Stimulated activated CD4-positive, alpha-beta T cell treated with anti-CD3 and anti-CD28 coated beads, Interleukin-2, amount 100 ng/mL, for 24 hours (primary cell): ENCODE data around the gene EIF4B.
"Not testable (repeated sequence)": the region's sequence is repeated elsewhere in the genome, so short reads cannot be mapped to it uniquely, and the experiment has no call there.

Source experiments
- DNase-seq, 2 donors: peaks; one replicate each; pipeline ENCODE4 v3.0.0-alpha.2; 2020

EIF4B gene

DNA sequence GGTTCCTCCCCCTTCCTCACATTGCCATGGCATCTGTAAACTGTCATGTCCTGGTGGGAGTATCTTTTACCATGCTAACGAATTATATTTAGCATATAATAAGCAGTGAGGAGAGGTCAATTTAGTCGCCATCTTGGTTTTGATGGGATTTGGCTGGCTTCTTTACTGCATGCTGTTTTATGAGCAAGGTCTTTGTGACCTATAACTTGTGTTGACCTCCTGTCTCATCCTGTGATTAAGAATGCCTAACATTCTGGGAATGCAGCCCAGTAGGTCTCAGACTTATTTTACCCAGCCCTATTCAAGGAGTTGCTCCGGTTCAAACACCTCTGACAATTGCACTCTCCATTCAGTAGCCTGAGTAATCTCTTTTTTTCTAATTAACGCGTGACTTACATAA is 2.1 kb upstream of the EIF4B start:
- DNase-seq: no peak

GRCh38 chr12:53004582-53004981 is 1.7 kb upstream of the EIF4B start:
- no peak for DNase-seq

DNA sequence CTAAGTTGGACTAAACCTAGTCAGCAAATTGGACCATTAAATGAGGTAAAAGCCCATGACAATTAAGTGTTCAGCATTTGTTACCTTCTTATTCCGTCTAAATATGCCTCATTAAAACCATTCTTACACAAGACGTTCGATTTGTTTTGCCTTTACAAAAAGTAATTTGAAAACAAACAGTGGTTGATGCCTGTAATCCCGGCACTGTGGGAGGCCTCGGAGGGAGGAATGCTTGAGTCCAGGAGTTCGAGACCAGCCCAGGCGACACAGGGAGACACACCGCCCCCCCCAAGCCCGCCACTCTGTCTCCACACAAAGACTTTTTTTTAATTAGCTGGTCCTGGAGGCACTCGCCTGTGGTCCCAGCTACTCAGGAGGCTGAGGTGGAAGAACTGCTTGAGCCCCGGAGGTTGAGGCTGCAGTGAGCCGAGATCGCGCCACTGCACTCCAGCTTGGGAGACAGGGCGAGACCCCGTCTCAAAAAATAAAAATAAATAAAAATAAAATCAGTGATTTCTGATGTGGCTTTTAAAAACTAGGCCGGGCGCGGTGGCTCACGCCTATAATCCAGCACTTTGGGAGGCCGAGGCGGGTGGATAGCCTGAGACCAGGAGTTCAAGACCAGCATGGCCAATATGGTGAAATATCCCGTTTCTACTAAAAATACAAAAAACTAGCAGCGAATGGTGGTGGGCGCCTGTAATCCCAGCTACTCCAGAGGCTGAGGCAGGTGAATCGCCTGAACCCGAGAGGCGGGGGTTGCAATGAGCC is 856 bp upstream of the EIF4B start:
- no peak for DNase-seq

- peak; percentile 87 for DNase-seq
These were observed 604 bp downstream of the EIF4B start for GRCh38 chr12:53006810-53007309.

DNA sequence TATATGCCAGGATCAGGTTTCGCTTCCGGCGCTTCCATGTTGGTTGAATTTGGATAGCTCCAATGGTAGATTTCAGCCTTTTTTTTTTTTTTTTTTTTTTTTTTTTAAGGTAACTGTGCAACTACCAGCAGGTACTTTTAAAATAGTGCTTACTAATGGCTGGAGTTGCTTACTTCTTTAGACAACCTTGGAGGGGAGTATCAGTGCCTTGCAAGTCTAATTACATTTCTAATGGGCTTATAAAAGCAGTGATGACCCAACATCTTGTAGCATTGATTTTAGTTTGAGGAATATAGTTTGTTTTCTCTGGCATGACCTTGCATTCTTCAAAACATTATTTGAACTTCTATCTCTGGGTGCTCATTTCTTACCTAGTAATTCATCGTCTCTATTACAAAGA is 1.1 kb downstream of the EIF4B start:
- no peak for DNase-seq

DNA sequence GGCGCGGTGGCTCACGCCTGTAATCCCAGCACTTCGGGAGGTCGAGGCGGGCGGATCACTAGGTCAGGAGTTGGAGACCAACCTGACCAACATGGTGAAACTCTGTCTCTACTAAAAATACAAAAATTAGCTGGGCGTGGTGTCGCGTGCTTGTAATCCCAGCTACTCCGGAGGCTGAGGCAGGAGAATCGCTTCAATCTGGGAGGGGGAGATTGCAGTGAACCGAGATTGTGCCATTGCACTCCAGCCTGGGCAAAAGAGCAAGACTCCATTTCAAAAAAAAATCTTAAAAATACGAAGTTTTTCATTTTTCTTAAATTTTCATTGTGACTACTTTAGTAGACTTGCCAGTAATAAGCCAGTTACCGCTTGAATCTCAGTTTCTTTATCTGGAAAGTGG is 2.5 kb downstream of the EIF4B start:
- not testable (repeated sequence) for DNase-seq

- no peak for DNase-seq
These were observed 4.7 kb downstream of the EIF4B start for GRCh38 chr12:53010955-53011354.

GRCh38 chr12:53011889-53012288 is 5.6 kb downstream of the EIF4B start:
- DNase-seq: no peak

GRCh38 chr12:53012928-53013327 is 6.7 kb downstream of the EIF4B start:
- DNase-seq: no peak

DNA sequence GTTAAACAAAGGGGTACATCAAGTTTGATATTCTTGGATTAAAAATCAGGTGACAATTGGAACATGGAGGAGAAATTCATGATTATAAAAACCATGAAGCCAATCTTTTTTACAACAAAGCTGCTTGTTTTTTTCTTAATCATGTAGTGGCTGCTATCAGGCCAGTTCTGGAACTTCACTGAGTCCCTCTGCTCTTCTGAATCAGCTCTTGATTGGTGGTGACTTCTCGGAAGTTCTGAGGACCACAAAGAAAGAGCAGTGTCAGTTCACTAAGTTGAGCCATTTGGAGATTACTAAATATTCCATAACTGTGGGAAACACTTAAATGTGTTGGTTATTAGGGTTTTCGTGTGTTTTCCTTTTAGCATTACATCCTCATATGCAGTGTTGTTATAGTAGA is 8.5 kb downstream of the EIF4B start:
- DNase-seq: no peak

- DNase-seq: no peak
These were observed 19.0 kb downstream of the EIF4B start for GRCh38 chr12:53025250-53025649.

DNA sequence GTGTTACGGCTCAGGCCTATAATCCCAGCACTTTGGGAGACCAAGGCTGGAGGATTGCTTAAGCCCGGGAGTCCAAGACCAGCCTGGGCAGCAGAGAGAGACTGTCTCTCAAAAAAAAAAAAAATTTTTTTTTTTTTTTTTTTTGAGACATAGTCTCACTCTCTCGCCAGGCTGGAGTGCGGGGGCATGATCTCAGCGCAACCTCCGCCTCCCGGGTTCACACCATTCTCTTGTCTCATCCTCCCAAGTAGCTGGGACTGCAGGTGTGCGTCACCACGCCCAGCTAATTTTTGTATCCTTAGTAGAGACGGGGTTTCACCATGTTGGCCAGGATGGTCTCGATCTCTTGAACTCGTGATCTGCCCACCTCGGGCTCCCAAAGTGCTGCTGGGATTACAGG is 20.8 kb downstream of the EIF4B start:
- DNase-seq: not testable (repeated sequence)

- no peak for DNase-seq
These were observed 25.4 kb downstream of the EIF4B start for GRCh38 chr12:53031616-53032015.

- not testable (repeated sequence) for DNase-seq
These were observed 27.6 kb downstream of the EIF4B start for GRCh38 chr12:53033832-53034231.

- DNase-seq: no peak
These were observed 28.2 kb downstream of the EIF4B start for GRCh38 chr12:53034459-53034858.

DNA sequence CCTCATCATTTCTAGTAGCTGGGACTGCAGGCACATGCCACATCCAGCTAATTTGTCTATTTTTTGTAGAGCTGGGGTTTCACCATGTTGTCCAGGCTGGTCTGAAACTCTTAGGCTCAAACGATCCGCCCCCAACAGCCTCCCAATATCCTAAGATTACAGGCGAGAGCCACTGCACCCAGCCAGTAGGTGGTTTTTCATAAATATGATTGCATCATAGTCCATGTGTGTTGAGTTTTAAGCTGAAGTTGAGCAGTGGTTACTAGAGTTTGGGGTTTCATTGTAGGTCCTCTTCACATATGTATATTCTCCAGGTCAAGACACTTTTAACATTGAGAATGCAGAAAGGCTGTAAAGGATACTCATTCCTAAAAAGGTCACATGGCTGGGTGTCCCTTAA is 30.5 kb downstream of the EIF4B start:
- no peak for DNase-seq

GRCh38 chr12:53039851-53040250 is 33.6 kb downstream of the EIF4B start:
- no peak for DNase-seq

GRCh38 chr12:53042607-53043454 is 36.6 kb downstream of the EIF4B start:
- DNase-seq: no peak

DNA sequence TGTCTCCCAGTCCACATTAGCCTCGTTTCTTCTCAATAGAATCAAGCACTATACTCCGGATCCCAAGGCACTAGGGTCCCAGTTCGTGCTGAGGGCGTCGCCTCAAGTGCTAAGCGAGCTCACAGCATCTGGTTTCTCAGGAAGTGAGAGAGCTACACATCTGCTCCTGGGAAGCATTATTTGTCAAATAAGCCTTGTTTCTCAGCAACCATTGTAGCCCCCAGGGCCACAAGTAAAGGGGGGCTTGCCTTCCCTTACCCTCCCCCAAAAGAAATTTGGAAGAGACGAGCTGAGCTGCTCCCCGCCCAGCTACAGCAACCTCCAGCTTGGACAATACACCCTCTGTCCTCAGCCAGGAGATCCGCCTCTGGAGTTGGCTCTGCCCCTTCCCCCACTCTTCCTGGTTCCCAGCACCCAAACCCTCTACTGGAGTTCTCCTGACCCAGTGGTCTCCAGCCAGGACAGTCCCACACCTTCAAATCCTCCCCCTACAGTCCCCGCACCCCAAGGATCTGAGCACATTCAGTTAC is 37.9 kb downstream of the EIF4B start:
- DNase-seq: no peak

GRCh38 chr12:53044896-53045695 is 38.8 kb downstream of the EIF4B start:
- DNase-seq: no peak

DNA sequence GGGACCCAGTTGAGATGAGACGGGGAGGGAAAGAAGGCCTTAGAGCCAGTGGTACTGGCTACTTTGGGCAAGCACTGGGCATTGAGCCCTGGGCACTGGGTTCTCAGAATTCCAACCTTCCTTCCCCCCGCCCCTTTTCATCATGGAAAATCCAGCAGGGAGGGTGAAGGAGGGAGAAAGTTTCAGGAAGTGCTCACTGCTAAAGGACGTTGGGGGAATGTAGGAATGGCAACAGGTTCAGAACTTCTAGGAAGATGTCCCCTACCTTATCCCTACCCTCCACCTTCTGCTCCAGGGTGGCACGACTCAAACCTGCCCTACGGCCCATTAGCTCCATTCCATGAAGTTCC is 39.4 kb downstream of the EIF4B start:
- no peak for DNase-seq

DNA sequence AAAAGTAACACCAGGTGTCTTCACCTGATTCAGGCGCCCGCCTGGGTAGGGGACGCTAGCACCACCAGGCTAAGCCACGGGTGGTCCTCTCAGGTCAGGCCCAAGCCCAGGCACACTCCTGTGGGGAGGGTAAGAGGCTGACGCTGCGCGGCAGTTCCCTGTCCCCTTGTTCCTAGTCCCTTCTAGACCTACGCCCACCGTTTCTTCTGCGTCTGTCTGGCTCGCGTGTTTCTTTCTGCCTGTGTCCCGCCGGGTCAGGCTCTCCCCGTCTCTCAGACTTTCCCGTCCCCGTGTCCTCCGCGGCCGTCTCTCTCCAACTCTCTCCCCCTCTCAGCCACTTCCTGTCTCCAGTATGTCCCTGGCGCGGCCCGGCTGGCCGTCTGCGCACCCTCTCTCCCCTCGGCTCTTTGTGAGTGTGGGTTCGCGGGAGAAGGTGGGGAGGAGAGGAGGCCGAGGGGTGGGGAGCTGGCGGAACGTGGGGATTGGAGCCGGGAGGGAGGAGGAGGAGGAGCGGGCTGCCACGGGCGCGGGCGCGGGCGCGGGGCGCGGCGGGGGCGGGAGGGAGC is 40.5 kb downstream of the EIF4B start:
- peak; percentile 52 to 62 for DNase-seq
